Measurements from ENCODE around the gene ECM2.

GRCh38 chr9:92558612-92559374 is 23.0 kb upstream of the ECM2 start:
- no peak for TF ChIP-seq CTCF (conservative IDR thresholded peaks at IDR 0.05; ENCODE audit: low read depth, low read length)
- TF ChIP-seq EZH2 (IDR thresholded peaks at IDR 0.05; ENCODE audit: low read length, unreplicated experiment), result no peak
- no peak for TF ChIP-seq EZH2phosphoT487 (IDR thresholded peaks at IDR 0.05; ENCODE audit: borderline replicate concordance, low read length)
